ENCODE results near the gene ELAVL2. TPM values are rescaled to one million over a fixed set of nuclear protein-coding genes. Genes with fewer than 3 reads are reported as not detected.

ELAVL2 gene
- total RNA-seq, 1 experiment from 2014 or later: 35.9 TPM

DNA sequence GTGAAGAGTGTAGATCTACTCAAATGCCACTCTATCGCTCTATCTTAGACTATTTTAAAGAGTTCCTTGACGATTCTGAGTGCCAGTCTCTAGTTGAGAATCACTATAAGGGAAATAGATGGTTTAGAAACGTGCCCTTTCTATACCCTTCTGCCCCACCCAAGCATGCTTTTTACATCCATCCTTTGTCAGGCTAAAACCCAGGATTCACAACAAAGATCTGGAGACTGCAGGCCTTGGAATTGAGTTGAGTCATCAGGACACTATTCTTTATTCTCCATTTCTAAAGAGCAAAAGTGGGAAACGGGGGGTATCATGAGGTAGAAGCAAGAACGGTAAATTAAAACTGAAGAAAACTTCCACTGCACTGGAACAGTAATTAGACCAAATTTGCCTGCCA lies 48.7 kb downstream of the ELAVL2 start (continued):
- TF ChIP-seq, protein P1, sequence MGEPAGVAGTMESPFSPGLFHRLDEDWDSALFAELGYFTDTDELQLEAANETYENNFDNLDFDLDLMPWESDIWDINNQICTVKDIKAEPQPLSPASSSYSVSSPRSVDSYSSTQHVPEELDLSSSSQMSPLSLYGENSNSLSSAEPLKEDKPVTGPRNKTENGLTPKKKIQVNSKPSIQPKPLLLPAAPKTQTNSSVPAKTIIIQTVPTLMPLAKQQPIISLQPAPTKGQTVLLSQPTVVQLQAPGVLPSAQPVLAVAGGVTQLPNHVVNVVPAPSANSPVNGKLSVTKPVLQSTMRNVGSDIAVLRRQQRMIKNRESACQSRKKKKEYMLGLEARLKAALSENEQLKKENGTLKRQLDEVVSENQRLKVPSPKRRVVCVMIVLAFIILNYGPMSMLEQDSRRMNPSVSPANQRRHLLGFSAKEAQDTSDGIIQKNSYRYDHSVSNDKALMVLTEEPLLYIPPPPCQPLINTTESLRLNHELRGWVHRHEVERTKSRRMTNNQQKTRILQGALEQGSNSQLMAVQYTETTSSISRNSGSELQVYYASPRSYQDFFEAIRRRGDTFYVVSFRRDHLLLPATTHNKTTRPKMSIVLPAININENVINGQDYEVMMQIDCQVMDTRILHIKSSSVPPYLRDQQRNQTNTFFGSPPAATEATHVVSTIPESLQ (CRISPR knock-in tag; IDR thresholded peaks at IDR 0.05): no peak
- no peak for TF ChIP-seq FOXP1 (CRISPR knock-in tag; IDR thresholded peaks at IDR 0.05; ENCODE audit: borderline replicate concordance)
- TF ChIP-seq TCF7 (CRISPR knock-in tag; IDR thresholded peaks at IDR 0.05; ENCODE audit: low read depth): no peak

DNA sequence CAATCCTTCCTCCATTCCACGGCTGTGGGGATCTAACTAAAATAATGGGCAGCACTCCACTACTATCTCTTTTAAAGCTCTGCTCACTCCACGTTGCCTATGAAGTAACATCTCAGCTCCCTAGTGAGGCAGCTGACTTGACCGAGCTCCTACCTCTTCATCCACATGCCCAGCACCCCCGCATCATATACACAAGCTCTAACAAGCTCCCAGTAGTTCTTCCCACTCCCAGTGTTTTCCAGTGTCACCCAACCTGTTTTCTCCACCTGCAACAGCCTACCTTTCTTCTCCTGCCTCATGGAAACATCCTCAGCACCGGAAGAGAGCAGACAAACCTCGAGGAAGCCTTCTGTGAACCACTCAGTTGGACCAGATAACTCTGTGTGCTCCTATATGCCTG lies 50.5 kb downstream of the ELAVL2 start:
- DNase-seq (ENCODE audit: low spot score) (no peak), ATAC-seq (no peak)
- CTCF ChIA-PET: no interaction called here
- Mint-ChIP-seq H3K9me3 (no peaks in the 10 kb centered on the region), H3K4me3 (peak overlapping the region; percentile 12), H3K36me3 (0 out of 2 replicates have a peak, but pooled peaks cover 4% of the 10 kb centered on the region), H3K27me3 (ENCODE audit: low read depth) (no peaks in the 10 kb centered on the region), H3K27ac (peak overlapping the region; percentile 76), H3K4me1 (peaks cover 91% of the 10 kb centered on the region)
- POLR2A ChIA-PET: no interaction called here
- TF ChIP-seq TEAD4 (CRISPR knock-in tag; IDR thresholded peaks at IDR 0.05) (no peak), RELA (CRISPR knock-in tag; IDR thresholded peaks at IDR 0.05; ENCODE audit: borderline replicate concordance) (no peak), CBFB (CRISPR knock-in tag; IDR thresholded peaks at IDR 0.05; ENCODE audit: low read depth) (no peak), SMAD4 (CRISPR knock-in tag; IDR thresholded peaks at IDR 0.05) (no peak), MXD4 (CRISPR knock-in tag; IDR thresholded peaks at IDR 0.05; ENCODE audit: borderline replicate concordance) (no peak), JAZF1 (CRISPR knock-in tag; IDR thresholded peaks at IDR 0.05) (no peak), HMGA2 (CRISPR knock-in tag; IDR thresholded peaks at IDR 0.05) (no peak)
- TF ChIP-seq, protein P2, sequence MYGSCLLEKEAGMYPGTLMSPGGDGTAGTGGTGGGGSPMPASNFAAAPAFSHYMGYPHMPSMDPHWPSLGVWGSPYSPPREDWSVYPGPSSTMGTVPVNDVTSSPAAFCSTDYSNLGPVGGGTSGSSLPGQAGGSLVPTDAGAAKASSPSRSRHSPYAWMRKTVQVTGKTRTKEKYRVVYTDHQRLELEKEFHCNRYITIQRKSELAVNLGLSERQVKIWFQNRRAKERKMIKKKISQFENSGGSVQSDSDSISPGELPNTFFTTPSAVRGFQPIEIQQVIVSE (CRISPR knock-in tag; IDR thresholded peaks at IDR 0.05; ENCODE audit: borderline replicate concordance): no peak

DNA sequence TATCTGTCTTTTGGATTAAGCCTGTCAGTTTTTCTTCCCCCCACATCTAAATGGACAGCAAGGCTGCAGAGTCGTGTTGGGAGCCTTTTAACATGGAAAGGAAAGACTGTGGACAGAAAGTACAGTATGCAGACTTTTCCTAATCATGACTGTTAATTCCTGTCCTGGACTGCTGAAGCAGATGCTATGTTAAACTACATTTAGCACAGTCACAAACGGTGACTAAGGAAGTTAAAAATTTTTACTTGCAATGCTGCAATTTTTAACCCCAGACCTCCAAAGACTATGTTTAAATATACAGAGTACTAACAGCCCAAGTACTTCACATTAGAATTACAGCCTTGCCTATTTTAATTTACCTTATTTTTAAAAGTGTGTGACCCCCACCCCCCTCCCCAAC lies 51.8 kb downstream of the ELAVL2 start:
- DNase-seq (ENCODE audit: low spot score) (no peak), ATAC-seq (no peak)
- peaks cover 7% of the 10 kb centered on the region for H3K36me3 Mint-ChIP-seq
- no peak overlapping the region for H3K4me3 Mint-ChIP-seq
- CTCF ChIA-PET: no interaction called here
- H3K9me3 Mint-ChIP-seq: no peaks in the 10 kb centered on the region
- H3K27me3 Mint-ChIP-seq (ENCODE audit: low read depth): no peaks in the 10 kb centered on the region
- H3K4me1 Mint-ChIP-seq: peaks cover 94% of the 10 kb centered on the region
- POLR2A ChIA-PET: no interaction called here
- no peak overlapping the region for H3K27ac Mint-ChIP-seq
- TF ChIP-seq, protein P3, sequence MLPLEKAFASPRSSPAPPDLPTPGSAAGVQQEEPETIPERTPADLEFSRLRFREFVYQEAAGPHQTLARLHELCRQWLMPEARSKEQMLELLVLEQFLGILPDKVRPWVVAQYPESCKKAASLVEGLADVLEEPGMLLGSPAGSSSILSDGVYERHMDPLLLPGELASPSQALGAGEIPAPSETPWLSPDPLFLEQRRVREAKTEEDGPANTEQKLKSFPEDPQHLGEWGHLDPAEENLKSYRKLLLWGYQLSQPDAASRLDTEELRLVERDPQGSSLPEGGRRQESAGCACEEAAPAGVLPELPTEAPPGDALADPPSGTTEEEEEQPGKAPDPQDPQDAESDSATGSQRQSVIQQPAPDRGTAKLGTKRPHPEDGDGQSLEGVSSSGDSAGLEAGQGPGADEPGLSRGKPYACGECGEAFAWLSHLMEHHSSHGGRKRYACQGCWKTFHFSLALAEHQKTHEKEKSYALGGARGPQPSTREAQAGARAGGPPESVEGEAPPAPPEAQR (CRISPR knock-in tag; IDR thresholded peaks at IDR 0.05): no peak
- TF ChIP-seq, protein P2 (CRISPR knock-in tag; IDR thresholded peaks at IDR 0.05; ENCODE audit: borderline replicate concordance): no peak
- TF ChIP-seq ZNF423 (CRISPR knock-in tag; IDR thresholded peaks at IDR 0.05) (no peak), SMAD3 (CRISPR knock-in tag; IDR thresholded peaks at IDR 0.05; ENCODE audit: borderline replicate concordance) (no peak), GRHL2 (CRISPR knock-in tag; IDR thresholded peaks at IDR 0.05; ENCODE audit: insufficient replicate concordance, severe bottlenecking) (no peak), TCF7 (CRISPR knock-in tag; IDR thresholded peaks at IDR 0.05; ENCODE audit: low read depth) (no peak), TEAD4 (CRISPR knock-in tag; IDR thresholded peaks at IDR 0.05) (no peak), ELF4 (CRISPR knock-in tag; IDR thresholded peaks at IDR 0.05; ENCODE audit: low read depth) (no peak), JAZF1 (CRISPR knock-in tag; IDR thresholded peaks at IDR 0.05) (no peak), TEAD1 (CRISPR knock-in tag; IDR thresholded peaks at IDR 0.05) (no peak), NFATC4 (CRISPR knock-in tag; IDR thresholded peaks at IDR 0.05) (no peak), JUN (CRISPR knock-in tag; IDR thresholded peaks at IDR 0.05) (no peak)
- TF ChIP-seq, protein P4, sequence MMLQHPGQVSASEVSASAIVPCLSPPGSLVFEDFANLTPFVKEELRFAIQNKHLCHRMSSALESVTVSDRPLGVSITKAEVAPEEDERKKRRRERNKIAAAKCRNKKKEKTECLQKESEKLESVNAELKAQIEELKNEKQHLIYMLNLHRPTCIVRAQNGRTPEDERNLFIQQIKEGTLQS (CRISPR knock-in tag; conservative IDR thresholded peaks at IDR 0.05): no peak
- TF ChIP-seq, protein P5, sequence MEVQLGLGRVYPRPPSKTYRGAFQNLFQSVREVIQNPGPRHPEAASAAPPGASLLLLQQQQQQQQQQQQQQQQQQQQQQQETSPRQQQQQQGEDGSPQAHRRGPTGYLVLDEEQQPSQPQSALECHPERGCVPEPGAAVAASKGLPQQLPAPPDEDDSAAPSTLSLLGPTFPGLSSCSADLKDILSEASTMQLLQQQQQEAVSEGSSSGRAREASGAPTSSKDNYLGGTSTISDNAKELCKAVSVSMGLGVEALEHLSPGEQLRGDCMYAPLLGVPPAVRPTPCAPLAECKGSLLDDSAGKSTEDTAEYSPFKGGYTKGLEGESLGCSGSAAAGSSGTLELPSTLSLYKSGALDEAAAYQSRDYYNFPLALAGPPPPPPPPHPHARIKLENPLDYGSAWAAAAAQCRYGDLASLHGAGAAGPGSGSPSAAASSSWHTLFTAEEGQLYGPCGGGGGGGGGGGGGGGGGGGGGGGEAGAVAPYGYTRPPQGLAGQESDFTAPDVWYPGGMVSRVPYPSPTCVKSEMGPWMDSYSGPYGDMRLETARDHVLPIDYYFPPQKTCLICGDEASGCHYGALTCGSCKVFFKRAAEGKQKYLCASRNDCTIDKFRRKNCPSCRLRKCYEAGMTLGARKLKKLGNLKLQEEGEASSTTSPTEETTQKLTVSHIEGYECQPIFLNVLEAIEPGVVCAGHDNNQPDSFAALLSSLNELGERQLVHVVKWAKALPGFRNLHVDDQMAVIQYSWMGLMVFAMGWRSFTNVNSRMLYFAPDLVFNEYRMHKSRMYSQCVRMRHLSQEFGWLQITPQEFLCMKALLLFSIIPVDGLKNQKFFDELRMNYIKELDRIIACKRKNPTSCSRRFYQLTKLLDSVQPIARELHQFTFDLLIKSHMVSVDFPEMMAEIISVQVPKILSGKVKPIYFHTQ (CRISPR knock-in tag; IDR thresholded peaks at IDR 0.05): no peak
- TF ChIP-seq, protein P6, sequence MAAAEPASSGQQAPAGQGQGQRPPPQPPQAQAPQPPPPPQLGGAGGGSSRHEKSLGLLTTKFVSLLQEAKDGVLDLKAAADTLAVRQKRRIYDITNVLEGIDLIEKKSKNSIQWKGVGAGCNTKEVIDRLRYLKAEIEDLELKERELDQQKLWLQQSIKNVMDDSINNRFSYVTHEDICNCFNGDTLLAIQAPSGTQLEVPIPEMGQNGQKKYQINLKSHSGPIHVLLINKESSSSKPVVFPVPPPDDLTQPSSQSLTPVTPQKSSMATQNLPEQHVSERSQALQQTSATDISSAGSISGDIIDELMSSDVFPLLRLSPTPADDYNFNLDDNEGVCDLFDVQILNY (CRISPR knock-in tag; IDR thresholded peaks at IDR 0.05): no peak
- TF ChIP-seq, protein P7, sequence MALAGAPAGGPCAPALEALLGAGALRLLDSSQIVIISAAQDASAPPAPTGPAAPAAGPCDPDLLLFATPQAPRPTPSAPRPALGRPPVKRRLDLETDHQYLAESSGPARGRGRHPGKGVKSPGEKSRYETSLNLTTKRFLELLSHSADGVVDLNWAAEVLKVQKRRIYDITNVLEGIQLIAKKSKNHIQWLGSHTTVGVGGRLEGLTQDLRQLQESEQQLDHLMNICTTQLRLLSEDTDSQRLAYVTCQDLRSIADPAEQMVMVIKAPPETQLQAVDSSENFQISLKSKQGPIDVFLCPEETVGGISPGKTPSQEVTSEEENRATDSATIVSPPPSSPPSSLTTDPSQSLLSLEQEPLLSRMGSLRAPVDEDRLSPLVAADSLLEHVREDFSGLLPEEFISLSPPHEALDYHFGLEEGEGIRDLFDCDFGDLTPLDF (CRISPR knock-in tag; IDR thresholded peaks at IDR 0.05): no peak
